ENCODE measurements around the gene ORM1.
A peak's percentile ranks its signal among the peaks of the same experiment; 100 is the strongest.

The ORM1 gene

DNA sequence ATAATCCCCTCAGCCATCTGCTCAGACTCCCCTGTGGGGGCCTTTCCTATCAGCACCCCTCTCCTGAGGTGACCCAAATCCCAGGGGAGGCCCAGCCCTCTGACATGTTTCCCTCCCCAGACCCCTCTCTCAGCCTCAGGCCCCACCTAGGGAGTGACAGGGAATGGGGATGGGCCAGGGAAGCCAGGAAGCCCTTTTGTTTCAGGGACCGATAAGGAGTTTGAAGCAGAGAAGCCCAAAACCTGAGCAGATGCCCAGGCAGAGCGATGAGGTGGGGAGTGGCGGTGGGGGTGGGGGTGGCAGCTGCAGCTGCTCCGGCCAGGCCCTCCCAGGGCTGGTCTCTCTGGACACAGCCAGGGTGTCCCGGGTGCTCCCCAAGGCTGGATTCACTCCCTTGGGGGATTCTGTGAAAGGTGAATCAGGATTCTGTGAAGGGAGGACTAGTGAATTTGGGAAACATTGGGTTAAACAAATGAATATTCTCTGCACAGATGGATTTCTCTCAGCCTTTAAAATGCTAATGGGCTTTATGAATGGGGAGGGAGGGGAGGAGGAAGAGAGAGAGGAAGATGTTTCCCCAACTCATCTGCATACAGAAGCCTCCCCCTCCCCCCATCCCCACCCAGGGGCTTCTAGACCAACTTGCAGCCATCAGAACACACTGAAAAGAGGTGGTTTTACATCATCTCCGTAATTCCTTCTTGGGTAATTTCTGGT, 47.5 kb downstream of the ORM1 start:
- DNase-seq, result peak; percentile 50

DNA sequence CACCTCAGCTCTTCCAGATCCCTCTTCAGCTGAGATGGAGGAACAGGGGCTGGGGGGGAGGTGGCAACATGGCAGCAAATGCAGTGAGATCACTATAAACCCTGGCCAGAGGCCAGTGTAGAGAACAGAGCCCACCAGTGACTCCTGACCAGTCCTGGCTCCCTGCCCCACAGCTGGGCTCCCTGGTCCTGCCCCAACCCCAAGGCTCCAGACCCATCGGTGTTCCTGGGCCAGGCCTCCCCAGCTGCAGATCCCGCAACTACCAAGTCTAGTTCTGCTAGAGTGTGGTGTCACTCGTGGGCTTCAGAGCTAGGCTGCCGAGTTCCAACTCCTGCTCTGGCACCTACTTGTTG, 48.0 kb downstream of the ORM1 start:
- no peak for DNase-seq

DNA sequence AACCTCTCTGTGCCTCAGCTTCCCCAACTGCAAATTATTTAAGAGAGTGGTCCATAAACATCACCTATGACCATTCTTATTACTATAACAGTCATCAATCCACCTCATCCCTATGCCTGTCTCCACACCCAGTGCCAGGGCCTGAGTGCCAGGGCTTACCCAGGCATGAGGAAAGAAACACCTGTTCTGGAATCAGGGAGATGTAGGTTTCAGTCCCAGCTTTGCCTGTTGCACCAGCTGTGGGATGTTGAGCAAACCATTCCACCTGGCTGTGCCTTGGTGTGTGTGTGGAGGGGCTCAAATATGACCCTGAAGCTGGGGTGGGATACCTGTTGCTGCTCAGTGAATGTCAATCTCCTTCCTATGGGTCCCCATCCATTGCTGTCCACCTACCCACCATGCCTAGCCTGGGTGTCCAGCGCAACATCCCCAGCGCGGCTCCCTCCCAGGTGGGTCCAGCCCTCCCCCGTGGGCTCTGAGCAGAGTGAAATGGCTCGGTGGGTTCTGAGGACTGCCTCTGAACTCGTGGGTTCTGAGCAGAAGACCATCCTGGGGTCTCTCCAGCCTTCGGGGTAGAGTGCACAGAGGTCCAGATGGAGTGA, 48.5 kb downstream of the ORM1 start:
- DNase-seq, result no peak

DNA sequence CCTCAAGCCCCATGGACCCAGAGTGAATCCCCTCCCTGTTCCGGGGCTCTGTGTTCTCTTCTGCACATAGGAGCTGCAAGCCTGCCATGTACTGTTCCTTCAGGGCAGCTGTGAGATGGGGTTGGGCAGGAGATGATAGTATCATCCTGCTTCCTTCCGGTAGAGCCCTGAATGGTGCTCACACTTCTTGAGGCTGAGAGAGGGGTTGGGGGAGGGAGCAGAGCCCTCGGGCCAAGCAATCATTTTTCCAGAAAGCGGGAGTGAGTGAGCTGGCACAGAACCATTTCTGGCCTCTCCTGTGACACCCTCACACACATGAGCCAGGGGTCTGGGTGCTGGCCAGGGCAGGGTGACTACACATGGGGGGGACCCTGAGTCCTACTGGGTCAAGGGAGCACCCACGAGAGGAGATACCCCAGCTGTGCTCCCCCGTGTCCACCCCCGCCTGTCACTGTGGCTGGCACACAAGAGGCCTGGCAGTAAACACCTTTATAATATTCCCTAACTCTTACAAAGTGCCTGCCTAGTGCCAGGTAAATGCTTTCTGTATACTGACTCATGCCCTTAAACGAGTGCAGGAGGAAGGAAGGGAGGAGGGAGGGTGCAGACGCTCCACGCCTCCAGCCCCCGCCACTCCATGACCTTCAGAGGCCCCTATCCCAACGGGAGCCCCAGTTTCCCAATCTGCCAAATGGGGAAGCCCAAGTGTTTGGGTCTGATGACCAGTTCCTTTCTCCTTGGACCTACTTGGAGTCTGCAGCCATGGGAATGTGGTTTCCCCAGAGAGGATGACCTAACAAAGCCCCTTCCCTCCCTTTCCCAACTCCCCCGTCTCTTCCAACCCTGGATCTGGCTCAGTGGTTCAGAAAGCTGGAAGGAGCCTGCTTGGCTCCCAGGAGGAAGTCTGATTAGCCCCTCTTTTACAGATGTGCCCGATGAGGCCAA, 49.3 kb downstream of the ORM1 start:
- DNase-seq, result no peak

DNA sequence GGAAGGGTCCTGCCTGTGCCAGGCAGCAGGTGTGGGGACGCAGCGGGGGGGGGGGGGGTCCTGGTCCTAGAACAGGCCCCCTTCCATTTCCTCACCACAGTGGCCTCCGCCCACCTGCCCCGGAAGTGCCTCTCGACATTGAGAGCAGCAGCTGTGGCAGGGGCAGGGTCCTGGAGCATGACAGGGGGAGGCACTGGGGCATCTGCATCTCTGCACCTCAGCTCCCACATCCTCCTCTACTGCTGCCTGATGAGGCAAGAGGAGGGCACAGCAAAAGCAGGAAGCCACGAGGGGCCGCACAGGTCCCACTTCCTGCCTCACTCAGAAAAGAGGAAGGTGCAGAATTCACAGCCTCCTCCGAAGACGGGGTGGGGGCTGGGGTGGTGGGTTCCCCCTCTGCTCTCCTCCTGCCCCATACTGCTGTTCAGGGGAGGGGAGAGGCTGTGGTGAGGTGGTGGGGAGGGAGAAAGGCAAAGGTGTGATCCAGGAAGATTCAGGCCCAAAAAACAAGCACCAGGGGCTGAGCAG, 50.1 kb downstream of the ORM1 start:
- DNase-seq, result no peak

DNA sequence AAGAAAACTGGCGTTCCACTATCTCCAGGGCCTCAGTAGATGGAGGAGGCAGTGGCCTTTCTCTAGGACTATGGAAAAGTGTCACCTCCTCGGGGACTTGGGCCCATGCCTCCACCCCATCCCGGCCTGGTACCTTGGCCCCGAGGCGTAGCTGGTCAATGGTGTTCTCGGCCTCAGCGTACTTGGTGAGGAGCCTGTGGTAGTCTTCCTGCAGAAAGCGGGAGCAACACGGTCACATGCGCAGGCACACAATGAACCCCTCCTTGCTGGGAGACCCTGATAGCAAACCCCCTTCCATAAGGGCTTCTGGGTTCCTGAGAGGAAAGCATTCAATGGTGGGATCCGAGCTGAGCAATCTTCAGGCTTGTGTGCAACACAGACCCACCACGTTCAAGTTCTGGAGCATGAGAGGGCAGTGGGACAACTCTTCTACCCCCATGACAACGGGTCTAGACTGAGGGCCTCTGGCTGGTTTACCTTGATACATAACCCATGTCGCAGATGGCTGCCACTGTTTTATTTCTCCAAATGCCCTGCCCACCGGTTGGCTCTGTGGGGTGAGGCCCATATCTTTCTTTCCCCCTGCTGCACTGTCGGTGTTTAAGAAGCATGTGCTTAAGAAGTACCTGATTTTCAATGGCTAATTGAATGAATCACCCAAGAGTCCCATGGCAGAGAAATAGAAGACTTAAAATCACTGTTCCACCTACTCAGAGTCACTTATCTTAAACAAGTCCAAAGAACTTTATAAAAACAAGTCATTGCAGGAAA, 51.2 kb downstream of the ORM1 start:
- no peak for DNase-seq

DNA sequence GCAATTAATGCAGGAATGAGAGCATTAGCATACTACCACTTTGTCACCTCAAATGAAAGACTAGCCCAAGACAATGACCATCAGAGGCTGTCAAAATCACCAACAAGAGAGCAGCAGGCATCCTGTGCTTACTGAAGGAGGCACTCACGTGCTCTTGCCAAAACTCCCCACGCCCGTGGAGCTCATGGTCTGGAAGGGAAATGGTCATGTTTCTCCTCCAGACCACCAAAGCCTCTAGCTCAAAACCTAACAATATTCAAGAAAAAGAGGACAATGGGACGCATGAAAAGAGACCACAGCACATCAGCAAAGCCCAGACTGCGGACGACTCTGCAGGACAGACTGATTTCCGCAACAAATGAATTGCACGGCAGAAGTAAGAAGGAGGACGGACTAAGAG, 52.0 kb downstream of the ORM1 start:
- DNase-seq, result no peak

DNA sequence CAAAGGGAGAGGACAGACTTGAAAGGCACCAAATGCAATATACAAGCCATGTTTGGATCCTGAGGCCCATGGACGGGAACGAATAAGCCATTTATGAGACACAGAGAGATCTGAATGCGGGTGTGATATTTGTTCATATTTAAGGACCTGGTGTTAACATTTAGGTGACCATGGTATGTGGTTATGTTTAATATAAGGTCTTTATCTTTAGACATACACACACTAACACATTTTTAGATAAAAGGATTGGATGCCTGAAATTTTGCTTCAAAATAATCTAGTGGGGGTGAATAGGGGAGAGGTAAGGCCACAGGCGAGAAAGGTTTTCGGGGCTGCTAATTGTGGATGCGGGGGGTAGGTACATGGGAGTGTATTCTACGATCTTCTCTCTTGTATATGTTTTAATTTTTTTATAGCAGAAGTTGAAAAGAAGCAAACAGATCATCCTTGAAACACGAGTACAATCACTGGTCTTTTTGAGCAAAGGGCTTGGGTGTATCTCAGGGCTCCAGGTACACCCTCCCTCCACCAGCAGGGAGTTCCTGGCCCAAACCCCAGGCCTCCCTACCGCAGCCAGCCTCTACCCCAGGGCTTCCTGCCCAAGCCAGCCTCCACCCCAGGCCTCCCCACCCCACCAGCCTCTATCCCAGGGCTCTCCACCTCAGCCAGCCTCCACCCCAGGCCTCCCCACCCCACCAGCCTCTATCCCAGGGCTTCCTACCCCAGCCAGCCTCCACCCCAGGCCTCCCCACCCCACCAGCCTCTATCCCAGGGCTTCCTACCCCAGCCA, 52.7 kb downstream of the ORM1 start:
- DNase-seq, result no peak
